SHP77 treated with DMSO at 0.1 percent for 48 hours (cell line): ENCODE measurements around the gene OSBPL8.
"Not testable (repeated sequence)": the region's sequence is repeated elsewhere in the genome, so short reads cannot be mapped to it uniquely, and the experiment has no call there.

ENCODE experiments used
- DNase-seq: peaks from one replicate; lab custom pipeline; 2025; lab: John Stamatoyannopoulos, UW

The OSBPL8 gene

GRCh38 chr12:76360316-76360715 lies 199.3 kb downstream of the OSBPL8 start:
- no peak for DNase-seq

- no peak for DNase-seq
Measured at GRCh38 chr12:76356071-76356470, 203.5 kb downstream of the OSBPL8 start.

- DNase-seq = peak; percentile 61
Measured at GRCh38 chr12:76348079-76348901, 211.3 kb downstream of the OSBPL8 start, which contains the start of gene BBS10. TSS of gene BBS10 (minus strand) at chr12:76348415. CDS start at chr12:76348358, 57 bp downstream.

- peak; percentile 20 for DNase-seq
Measured at GRCh38 chr12:76346798-76347420, 212.7 kb downstream of the OSBPL8 start.

GRCh38 chr12:76346236-76346635 lies 213.3 kb downstream of the OSBPL8 start:
- no peak for DNase-seq

- DNase-seq = no peak
Measured at GRCh38 chr12:76345569-76345968, 214.0 kb downstream of the OSBPL8 start.

- no peak for DNase-seq
Measured at GRCh38 chr12:76341436-76342030, 218.0 kb downstream of the OSBPL8 start.

- no peak for DNase-seq
Measured at GRCh38 chr12:76340680-76341435, 218.7 kb downstream of the OSBPL8 start.

GRCh38 chr12:76337583-76337982 lies 222.0 kb downstream of the OSBPL8 start:
- DNase-seq = no peak

- no peak for DNase-seq
Measured at GRCh38 chr12:76332606-76333005, 227.0 kb downstream of the OSBPL8 start.

GRCh38 chr12:76329606-76330005 lies 230.0 kb downstream of the OSBPL8 start:
- DNase-seq = no peak

- DNase-seq = no peak
Measured at GRCh38 chr12:76329159-76329558, 230.4 kb downstream of the OSBPL8 start.

GRCh38 chr12:76319595-76320319 lies 239.8 kb downstream of the OSBPL8 start:
- not testable (repeated sequence) for DNase-seq

GRCh38 chr12:76318773-76319594 lies 240.6 kb downstream of the OSBPL8 start:
- DNase-seq = no peak

- DNase-seq = no peak
Measured at GRCh38 chr12:76317976-76318375, 241.6 kb downstream of the OSBPL8 start.

- no peak for DNase-seq
Measured at GRCh38 chr12:76316468-76316867, 243.1 kb downstream of the OSBPL8 start.

GRCh38 chr12:76313299-76313698 lies 246.3 kb downstream of the OSBPL8 start:
- no peak for DNase-seq

GRCh38 chr12:76312315-76312714 lies 247.3 kb downstream of the OSBPL8 start:
- DNase-seq = no peak

- DNase-seq = no peak
Measured at GRCh38 chr12:76311796-76312195, 247.8 kb downstream of the OSBPL8 start.

- DNase-seq = no peak
Measured at GRCh38 chr12:76310110-76310509, 249.5 kb downstream of the OSBPL8 start.

- DNase-seq = no peak
Measured at GRCh38 chr12:76308866-76309265, 250.7 kb downstream of the OSBPL8 start.
